Cerebellar nuclear complex (tissue), 1 donor: Measurements from ENCODE around the gene SLC26A1.

Experiments used
- DNase-seq, 2 experiments: peaks; one replicate each; lab custom pipeline; 2025; lab: John Stamatoyannopoulos, UW

Gene SLC26A1

DNA sequence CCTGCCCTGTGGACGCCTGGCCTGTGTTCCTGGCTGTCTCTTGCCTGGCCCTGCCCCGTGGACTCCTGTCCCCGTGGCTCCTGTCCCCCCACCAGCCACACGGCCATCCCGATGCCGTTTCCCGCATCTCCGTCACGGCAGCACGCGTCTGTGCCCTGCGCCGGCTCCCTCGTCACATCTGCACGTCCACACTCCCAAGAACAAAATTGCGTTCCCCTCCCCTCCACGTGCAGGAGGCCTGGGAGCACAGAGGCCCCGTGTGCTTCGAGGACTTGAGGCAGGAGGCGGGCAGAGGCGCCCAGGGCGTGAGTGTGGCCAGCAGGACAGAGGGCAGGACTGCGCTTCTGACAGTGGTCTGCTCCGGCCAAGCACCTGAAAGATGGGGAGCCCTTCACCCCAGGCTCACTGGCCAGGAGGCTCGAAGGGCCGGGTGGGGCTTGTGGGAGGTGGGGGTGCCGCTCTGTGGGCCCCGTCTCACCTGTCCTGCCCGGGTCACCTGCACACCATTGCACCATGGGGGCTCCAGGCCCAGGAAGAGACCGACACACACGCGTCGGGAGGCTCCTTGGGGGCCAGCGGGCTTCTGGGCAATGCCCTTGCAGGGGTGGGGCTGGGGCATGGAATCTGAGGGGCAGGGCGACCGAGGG, 35.5 kb upstream of the SLC26A1 start:
- no peak for DNase-seq

DNA sequence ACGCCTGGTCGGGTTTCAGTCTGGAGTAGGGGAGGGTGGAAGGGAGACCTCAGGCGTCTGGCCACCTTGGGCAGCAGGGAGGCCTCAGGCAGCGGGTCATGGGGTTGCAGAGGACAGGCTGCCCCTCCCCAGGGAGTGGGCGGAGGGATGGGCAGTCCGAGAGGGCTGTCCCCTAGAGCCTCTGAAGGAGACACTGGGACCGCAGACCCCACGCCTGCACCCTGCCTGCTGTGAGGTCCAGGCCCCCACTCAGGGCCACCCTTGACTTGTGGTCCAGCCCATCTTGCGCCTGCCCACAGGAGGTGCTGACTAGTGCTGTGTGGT, 34.7 kb upstream of the SLC26A1 start:
- no peak for DNase-seq

DNA sequence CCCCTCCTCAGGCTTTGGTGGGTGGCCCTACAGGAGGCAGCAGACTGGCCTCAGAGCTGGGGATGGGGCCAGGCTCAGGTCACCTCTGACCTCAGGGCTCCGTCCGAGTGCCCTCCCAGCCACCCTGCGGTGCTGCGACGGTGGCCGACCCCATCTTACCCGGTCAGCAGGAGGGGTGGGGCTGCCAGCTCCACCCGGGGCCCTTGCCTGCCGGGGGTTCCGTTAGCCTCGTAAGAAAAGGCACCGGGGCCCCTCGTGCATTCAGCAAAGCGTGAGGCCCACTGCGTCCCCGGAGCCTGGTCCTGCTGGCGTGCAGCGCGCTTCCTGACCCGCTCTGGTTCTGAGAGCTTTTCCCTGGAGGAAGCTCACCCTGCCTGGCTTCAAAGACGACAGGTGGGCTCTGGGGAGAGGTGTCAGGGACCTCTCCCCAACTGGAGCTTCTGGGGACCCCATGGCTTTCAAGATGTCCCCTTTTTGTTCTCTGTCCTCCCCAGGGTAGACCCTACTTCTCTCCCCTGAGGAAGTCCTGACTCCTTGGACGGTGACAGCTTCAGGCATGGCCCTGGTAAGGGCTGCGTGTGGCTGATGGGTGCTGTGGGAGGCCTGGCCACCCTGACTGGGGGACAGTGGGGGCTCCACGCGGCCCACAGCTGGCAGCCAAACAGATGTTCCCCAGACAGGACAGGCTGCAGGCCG, 34.2 kb upstream of the SLC26A1 start:
- no peak for DNase-seq

DNA sequence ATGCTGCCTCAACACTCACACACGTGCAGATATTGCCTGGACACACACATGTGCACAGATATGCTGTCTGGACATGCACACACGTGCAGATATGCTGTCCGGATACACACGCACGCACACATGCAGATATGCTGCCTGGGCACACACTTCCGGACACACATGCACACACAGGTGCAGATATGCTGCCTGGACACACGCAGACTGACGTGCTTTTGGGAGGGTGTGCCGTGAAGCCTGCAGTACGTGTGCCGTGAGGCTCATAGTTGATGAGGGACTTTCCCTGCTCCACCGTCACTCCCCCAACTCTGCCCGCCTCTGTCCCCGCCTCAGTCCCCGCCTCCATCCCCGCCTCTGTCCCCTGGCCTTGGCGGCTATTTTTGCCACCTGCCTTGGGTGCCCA, 32.9 kb upstream of the SLC26A1 start:
- no peak for DNase-seq

DNA sequence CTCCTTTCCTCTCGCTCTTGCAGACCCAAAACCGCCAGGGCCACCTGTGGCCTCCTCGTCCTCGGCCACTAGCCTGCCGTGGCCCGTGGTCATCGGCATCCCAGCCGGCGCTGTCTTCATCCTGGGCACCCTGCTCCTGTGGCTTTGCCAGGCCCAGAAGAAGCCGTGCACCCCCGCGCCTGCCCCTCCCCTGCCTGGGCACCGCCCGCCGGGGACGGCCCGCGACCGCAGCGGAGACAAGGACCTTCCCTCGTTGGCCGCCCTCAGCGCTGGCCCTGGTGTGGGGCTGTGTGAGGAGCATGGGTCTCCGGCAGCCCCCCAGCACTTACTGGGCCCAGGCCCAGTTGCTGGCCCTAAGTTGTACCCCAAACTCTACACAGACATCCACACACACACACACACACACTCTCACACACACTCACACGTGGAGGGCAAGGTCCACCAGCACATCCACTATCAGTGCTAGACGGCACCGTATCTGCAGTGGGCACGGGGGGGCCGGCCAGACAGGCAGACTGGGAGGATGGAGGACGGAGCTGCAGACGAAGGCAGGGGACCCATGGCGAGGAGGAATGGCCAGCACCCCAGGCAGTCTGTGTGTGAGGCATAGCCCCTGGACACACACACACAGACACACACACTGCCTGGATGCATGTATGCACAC, 31.8 kb upstream of the SLC26A1 start:
- DNase-seq = no peak

DNA sequence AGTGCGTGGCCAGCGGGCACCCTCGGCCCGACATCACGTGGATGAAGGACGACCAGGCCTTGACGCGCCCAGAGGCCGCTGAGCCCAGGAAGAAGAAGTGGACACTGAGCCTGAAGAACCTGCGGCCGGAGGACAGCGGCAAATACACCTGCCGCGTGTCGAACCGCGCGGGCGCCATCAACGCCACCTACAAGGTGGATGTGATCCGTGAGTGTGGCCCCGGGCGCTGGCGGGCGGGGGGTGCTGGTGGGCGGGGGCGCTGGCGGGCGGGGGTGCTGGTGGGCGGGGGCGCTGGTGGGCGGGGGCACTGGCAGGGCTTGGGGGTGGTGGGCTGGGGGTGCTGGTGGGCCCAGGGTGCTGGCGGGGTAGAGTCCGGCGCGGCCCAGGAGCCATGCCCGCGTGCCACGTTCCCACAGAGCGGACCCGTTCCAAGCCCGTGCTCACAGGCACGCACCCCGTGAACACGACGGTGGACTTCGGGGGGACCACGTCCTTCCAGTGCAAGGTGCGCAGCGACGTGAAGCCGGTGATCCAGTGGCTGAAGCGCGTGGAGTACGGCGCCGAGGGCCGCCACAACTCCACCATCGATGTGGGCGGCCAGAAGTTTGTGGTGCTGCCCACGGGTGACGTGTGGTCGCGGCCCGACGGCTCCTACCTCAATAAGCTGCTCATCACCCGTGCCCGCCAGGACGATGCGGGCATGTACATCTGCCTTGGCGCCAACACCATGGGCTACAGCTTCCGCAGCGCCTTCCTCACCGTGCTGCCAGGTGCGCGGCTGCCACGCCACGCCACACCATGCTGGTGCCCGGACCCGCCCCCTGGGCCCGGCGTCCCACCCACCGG, 30.9 kb upstream of the SLC26A1 start:
- DNase-seq = no peak

DNA sequence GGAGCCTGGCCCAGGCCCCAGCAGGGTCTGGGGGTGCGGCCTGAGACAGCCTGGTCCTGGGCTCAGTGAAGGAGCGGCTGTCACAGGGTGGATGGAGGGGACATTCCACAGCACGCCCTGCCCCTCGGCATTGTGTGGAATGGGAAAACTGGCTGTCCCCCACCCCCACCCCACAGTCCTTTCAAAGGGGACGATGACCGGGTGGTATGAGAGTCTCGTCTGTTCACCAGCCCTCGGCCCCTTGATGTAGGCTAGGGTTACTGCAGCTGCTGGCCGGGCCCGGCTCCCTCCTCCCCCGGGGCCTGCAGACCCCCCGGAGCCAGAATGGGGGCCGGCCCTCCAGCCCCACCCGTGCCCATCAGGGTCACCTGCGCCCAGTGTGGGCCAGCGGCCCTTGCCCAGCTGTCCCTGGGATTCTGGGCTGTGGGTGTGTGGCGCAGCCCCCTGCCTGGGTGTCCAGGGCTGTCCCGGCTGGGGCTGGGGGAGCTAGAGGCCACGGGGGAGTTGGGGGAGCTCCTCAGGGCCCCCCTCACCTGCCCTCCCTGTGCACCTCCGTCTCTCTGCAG, 30.0 kb upstream of the SLC26A1 start:
- DNase-seq = no peak

DNA sequence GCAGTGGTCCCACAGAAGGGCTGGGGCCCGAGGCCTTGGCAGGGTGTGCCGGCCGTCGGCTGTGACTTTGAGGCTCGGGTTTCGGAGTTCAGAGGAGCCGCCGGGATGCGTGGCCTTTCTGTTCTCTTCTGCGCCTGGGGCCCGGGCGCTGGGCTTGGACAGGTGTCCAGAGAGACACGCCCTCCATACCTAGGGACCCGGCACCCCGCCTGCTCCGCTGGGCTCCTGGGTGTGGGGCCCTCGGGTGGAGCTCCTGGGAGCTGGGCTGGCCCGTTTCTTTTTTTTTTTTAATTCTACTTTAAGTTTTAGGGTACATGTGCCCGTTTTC, 29.5 kb upstream of the SLC26A1 start:
- DNase-seq = no peak

DNA sequence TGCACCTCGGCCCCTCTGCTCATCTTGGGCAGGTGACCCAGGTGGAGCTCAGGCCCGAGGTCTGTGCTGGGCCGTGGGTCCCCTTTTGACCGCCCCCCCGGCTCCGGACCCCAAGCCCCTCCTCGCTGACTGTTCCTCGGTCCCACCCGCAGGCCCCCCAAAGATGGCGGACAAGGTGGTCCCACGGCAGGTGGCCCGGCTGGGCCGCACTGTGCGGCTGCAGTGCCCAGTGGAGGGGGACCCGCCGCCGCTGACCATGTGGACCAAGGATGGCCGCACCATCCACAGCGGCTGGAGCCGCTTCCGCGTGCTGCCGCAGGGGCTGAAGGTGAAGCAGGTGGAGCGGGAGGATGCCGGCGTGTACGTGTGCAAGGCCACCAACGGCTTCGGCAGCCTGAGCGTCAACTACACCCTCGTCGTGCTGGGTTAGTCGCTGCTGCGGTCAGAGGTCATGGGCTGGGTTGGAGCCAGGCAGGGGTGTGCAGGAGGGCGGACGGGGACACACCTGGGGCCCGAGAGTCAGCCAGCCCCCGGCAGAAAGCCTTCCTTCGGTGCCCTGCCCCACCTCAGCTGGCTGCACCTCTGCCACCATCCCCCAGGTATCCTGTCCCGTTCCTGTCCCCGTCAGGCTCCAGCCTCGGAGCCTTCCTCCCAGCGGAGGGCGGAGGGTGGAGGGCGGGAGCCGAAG, 29.0 kb upstream of the SLC26A1 start:
- DNase-seq = no peak

DNA sequence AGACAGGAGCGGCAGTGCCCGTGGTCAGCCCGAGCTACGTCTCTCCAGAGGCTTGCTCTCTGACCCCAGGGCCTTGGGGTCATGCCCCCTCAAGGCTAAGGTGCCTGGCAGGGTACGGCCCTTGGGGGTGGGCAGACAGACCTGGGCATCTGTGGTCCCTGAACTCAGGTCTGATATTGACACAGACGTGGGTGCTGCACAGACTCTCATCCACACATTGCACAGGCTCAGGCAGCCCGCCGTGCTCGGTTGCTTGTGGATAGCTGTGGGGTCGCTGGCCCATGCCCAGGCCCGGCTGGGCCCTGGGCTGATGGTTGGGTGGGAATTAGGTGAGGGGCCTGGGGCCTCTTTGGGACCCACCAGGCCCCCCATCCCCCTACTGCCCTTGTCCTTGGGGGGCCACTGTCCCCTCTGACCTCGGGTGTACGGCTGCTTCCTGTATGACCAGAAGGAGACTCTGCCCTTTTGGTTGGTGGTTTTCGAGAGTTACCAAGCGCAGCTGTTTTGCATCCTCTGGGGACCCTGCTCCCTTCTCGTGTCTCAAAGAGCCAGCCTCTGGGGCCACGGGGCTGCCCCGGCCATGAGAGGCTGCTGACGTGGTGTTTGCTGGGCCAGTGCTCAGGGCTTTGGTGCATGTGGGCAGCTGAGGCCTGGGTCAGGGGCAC, 28.3 kb upstream of the SLC26A1 start:
- DNase-seq = no peak

DNA sequence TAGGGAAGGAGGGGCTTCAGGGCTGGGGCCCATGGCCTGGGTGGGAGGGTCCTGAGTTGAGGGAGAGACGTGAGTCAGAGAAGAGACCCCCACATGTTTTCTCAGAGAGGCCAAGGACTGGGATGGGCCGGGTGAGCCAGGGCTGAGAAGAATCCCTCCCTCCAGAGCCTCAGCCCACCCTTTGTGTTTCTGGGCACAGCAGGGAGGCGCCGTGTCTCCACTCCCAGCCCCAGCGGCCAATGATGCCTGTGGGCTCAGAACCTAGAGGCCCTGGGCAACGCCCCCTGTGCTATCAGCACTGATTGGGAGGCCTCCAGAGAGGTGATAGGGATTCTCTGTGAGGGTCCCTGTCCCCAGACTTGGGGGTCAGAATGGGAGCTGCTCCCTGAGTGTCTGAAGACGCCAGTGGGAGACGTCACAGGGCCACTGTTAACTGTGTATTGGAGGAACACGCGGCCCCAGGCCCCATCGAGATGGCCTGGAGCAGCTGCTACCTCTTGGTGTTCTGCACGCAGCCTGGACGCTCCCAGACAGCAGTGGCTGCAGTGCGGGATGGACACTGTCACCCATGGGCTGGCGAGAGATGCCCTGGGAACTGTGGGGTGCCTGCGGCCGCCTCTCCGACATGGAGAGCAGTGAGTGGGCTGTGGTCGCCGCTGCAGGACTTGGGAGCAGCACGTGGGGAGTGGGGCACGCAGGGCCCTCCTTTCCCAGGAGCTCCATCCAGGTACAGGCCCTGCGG, 26.7 kb upstream of the SLC26A1 start:
- no peak for DNase-seq

DNA sequence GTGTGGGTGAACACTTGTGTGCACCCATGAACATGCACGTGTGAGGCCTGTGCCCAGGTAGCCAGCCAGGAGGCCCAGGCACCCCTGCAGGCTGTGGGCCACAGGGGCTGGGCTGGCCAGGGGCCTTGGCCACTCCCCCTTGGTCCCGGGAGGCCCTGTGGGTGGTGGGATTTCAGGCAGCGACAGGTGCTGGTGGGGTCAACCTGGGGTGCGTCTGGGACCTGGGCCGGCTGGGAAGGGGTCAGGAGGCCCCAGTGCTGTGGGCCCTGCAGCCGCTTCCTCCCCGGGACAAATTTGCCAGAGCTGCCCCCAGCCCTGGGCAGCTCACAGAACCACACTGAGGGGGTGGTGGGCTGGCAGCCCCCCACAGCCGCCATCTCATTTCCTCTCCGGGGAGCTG, 26.1 kb upstream of the SLC26A1 start:
- DNase-seq = no peak

DNA sequence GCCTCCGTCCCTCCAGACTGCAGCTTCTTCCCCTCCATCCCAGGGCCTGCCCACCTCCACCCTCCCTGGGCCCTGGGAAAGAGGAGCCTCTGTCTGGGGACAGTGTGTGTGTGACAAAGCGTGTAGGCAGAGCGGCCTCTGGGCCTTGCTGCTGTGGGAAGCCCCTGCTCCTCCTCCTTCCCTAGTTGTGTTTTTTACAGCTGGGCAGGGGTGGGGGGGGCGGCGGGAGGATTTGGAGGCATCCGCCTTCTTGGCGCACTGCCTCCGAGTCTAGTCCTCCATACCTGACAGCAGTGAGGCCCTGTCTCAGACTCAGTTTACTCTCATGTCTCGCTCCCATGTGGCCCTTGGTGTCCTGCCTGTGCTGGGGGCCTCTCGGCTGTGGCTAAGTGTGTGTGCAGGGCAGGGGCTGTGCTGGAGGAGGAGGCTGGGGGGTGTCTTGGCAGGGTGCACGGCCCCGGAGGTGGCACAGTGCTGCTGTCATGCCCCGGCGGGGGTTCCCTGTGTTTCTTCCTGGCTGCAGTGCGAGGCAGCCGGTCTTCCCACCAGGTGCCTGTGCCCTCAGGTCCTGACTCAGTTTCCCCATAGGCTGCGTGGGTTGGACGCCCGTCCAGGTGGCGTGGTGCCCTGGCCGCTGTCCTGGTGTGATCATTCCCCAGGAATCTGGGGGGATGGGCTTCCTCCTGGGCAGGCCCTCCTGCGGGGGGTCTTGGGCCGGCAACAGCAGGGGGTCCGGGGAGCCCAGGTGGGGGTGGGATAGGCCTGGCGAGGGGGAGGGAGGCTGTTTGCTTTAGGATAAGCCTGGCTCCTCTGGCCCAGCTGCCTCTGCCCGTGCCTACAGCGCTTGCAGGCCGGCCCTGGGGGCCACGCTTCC, 25.2 kb upstream of the SLC26A1 start:
- DNase-seq = no peak

DNA sequence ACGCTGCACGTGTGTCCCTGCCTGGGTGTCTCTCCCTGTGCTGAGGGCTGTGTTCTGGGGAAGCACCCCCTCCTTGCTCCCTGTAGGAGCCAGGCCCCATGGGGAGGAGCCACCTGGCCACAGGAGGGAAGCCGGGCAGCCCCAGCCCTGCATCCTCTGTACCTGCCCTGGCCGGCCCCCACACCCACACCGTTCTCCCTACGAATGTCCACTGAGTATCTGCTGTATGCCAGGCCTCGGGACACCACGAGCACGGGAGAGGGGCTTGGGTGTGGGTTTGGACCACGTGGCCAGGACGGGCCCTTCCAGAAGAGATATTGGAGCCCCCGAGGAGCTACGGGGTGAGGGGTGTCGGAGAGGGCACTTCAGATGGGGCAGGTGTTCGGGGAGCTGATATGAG, 24.5 kb upstream of the SLC26A1 start:
- no peak for DNase-seq

DNA sequence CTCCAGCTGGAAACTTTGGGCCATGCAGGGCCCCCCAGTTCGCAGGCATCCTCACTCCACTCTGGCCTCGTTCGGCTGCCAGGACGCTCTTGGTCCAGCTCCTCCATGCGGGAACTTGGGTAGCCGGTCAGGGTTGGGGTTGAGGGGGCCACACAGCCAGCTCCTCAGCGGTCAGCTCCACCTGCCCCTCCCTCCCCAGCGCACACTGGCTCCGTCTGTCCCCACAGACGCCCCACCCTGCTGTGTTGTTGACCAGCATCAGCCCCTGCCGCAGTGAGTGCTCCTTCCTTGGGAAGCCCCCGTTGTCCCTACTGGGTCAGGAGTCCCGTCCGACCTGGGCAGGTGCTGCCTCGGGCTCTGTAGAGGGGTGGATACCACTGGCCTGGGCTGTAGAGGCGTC, 24.0 kb upstream of the SLC26A1 start:
- DNase-seq = no peak

DNA sequence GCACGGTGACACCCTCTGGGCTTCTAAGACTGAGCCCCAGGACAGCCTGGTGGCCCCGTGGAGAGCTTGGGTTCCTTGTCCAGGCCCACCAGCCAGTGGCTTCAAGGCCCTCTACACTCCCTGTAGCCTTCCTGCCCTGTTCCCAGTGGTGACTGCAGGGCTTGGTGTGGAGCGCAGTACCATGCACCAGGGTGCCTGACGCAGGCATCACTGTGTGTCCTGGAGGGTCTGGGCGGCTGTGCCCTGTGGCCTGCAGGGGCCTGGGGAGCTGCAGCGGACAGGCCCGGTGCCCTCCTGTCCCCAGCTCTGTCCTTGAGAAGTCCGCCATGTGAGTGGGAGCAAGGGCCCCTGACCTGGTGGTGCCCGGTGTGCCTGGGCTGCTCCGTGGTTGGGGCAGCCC, 22.5 kb upstream of the SLC26A1 start:
- no peak for DNase-seq

DNA sequence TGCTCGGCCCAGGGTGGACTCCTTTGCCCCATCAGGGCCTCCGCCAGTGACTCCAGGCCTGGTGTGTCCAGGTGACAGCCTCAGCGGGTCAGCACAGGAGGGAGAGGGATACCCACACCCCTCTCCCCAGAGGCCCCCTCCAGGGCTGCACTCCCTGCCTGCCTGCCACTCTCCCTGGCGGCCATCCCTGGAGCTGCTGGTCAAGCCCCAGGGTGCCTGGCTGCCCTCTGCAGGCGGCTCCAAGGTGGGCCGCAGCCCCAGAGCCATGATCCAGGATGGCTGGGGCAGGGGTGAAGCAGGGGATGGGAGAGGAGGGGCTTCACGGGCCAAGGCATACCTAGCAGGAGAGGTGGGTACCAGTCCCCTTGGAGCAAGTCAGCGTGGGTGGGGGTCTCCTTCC, 22.0 kb upstream of the SLC26A1 start:
- no peak for DNase-seq

DNA sequence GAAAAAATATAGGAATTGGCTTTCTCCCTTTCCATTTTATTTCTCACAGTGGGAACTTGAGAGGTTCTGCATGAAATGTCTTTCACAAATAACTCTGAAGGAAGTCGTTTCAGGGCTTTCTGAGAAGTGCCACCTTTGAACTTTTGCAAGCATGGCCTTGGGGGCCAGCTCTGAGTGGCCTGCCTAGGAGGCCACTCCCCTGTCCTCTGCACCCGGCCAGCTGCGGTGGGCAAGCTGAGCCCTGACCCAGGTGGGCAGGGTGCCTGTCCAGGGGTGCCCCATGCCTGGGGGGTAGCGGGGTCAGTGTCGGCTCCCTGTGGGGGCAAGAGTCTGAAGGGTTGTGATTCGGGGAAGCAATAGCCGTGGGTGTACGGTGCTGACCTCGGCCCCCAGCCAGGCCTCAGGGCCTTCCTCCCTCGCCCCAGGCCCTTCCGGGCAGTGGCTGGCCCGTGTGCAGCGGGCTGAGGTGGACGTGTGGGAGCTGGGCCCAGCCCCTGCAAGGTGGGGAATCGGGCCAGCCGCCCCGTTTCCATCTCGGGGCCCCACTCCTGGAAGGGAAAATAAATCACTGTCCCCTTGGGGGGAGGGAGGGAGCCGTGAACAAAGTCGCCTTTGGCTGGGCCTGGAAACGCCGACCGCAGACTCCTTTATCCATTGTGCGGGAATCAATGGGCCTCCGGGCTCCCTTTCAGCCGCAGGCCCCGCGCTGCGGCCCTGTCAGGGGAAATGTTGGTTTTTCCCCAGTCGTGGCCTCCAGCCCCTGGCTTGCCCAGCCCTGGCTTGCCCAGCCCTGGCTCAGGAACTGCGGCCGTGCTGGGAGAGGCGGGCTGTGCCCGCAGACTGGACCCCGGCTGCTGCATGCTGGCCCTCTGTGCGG, 21.3 kb upstream of the SLC26A1 start:
- no peak for DNase-seq
